PC-9 (cell line): ENCODE results near the gene IL22RA2. TPM values are rescaled to one million over a fixed set of nuclear protein-coding genes. Genes with fewer than 3 reads are reported as not detected.

ENCODE experiments used
- BruUV-seq: library from RNA; stranded (reverse); fragments of 400-500 nt; replicated peaks from 2 replicates; lab custom pipeline; 2021; lab: Mats Ljungman, UMichigan
- CTCF ChIA-PET: fragments of 300-600 bp; sonication (Branson Sonifier 250); formaldehyde crosslinking; loops from one replicate; lab custom pipeline; 2022; ENCODE audit warnings: antibody characterized with exemption; lab: Charles Lee
- POLR2A ChIA-PET: fragments of 300-600 bp; sonication (Branson Sonifier 250); formaldehyde crosslinking; loops from one replicate; lab custom pipeline; 2022; ENCODE audit warnings: antibody characterized with exemption; ENCODE audit not compliant: unreplicated experiment; lab: Charles Lee
- DNase-seq, 2 experiments: peaks; one replicate each; pipeline versions ENCODE4 v3.0.0 to v3.0.0-alpha.2; 2015 to 2022; ENCODE audit warnings: mixed read lengths in 1 of 2
- H2AFZ ChIP-seq: fragments of 200-600 bp; sonication (generic); 2 replicates; pipeline ENCODE4 v1.8.1; 2017; ENCODE audit warnings: antibody characterized with exemption
- H3F3A ChIP-seq: fragments of 200-600 bp; sonication (generic); 2 replicates; pipeline ENCODE4 v1.8.1; 2017; ENCODE audit warnings: antibody characterized with exemption, mild to moderate bottlenecking, low read depth; ENCODE audit not compliant: insufficient read depth
- H3K27ac ChIP-seq: fragments of 200-600 bp; sonication (generic); 2 replicates; pipeline ENCODE4 v1.6.1; 2016; ENCODE audit warnings: mixed run types
- H3K27me3 ChIP-seq: fragments of 200-600 bp; sonication (generic); 2 replicates; pipeline ENCODE4 v1.6.1; 2016; ENCODE audit warnings: low read depth, mixed run types; ENCODE audit not compliant: insufficient read depth
- H3K36me3 ChIP-seq: fragments of 200-600 bp; sonication (generic); 2 replicates; pipeline ENCODE4 v1.6.1; 2016; ENCODE audit warnings: low read depth, mixed run types
- H3K4me1 ChIP-seq: fragments of 200-600 bp; sonication (generic); replicated peaks from 2 replicates; pipeline ENCODE4 v1.6.1; 2016; ENCODE audit warnings: mixed run types; ENCODE audit not compliant: insufficient read depth
- H3K4me2 ChIP-seq: fragments of 200-600 bp; sonication (generic); 2 replicates; pipeline ENCODE4 v1.6.1; 2017; ENCODE audit warnings: mixed run types
- H3K4me3 ChIP-seq: fragments of 200-600 bp; sonication (generic); 2 replicates; pipeline ENCODE4 v1.6.1; 2016; ENCODE audit warnings: mixed run types
- H3K79me2 ChIP-seq: fragments of 200-600 bp; sonication (generic); 2 replicates; pipeline ENCODE4 v1.6.1; 2017; ENCODE audit warnings: low read depth, mixed run types
- H3K9me2 ChIP-seq: fragments of 200-600 bp; sonication (generic); 2 replicates; pipeline ENCODE4 v1.8.1; 2017; ENCODE audit warnings: mild to moderate bottlenecking; ENCODE audit not compliant: insufficient read depth
- H3K9me3 ChIP-seq: fragments of 200-600 bp; sonication (generic); 2 replicates; pipeline ENCODE4 v1.8.1; 2016; ENCODE audit warnings: low read depth; ENCODE audit not compliant: insufficient read depth
- H4K20me1 ChIP-seq: fragments of 200-600 bp; sonication (generic); 2 replicates; pipeline ENCODE4 v1.8.1; 2017; ENCODE audit not compliant: insufficient read depth
- CTCF ChIP-seq: fragments of 200-600 bp; sonication (generic); conservative IDR thresholded peaks from 2 replicates; pipeline ENCODE4 v1.6.1; 2017; ENCODE audit warnings: mixed run types, antibody characterized with exemption, mild to moderate bottlenecking, moderate library complexity
- EZH2 ChIP-seq: fragments of 200-600 bp; sonication (generic); IDR thresholded peaks from 2 replicates; pipeline ENCODE4 v1.8.0; 2017; ENCODE audit warnings: antibody characterized with exemption, low read depth
- intact Hi-C: fragments of 100-400 bp; cut with micrococcal nuclease; formaldehyde crosslinking; loops from one replicate; pipeline ENCODE4 v1.10.0; 2022; ENCODE audit not compliant: unreplicated experiment
- total RNA-seq: library from RNA; stranded (reverse); gene quantifications from 2 replicates; pipeline ENCODE4 v1.2.3, GENCODE V29; 2021

Gene IL22RA2
- total RNA-seq, 1 experiment from 2014 or later = not detected

- ChIA-PET POLR2A (no interaction called here), CTCF (no interaction called here)
- no peak for TF ChIP-seq EZH2
- no peak for TF ChIP-seq CTCF
- Histone ChIP-seq H3K9me3 (no peaks in the 10 kb centered on the region), H3K4me1 (peaks cover 55% of the 10 kb centered on the region), H3K27me3 (no peaks in the 10 kb centered on the region), H3K79me2 (peaks cover 49% of the 10 kb centered on the region), H3K4me3 (peak within 1 kb of the TSS; percentile 88), H2AFZ (peak within 1 kb of the TSS; percentile 82), H3K4me2 (peak within 1 kb of the TSS; percentile 91), H3K27ac (peak within 1 kb of the TSS; percentile 90), H3F3A (peaks cover 36% of the 10 kb centered on the region; the same call in 1 of the 2 replicates), H3K36me3 (peaks cover 18% of the 10 kb centered on the region; the same call in 1 of the 2 replicates), H4K20me1 (peaks cover 23% of the 10 kb centered on the region; the same call in 1 of the 2 replicates), H3K9me2 (no peaks in the 10 kb centered on the region)
- no TSS peak for BruUV-seq
- peak; percentile 95 to 96 for DNase-seq
- intact Hi-C loops = loop anchor here (1.0 to 2.0 kb wide), 2 partner anchors 18 to 42 kb away; no protein-coding TSS in a partner anchor
These were observed 45.6 kb upstream of the IL22RA2 start, which contains the start of gene IFNGR1 for GRCh38 chr6:137218917-137219663. IFNGR1 (minus strand) TSS chr6:137219385; CDS start chr6:137219327, 58 bp downstream.

GRCh38 chr6:137218473-137218916, 45.1 kb upstream of the IL22RA2 start:
- no TSS peak for BruUV-seq

More at GRCh38 chr6:137218473-137218916, 45.1 kb upstream of the IL22RA2 start:
- H2AFZ ChIP-seq = peak overlapping the region; percentile 82
- ChIA-PET POLR2A (no interaction called here), CTCF (no interaction called here)
- peak overlapping the region; percentile 88 for H3K4me3 ChIP-seq
- H3K27ac ChIP-seq = peak overlapping the region; percentile 90
- no peaks in the 10 kb centered on the region for H3K9me2 ChIP-seq
- peaks cover 55% of the 10 kb centered on the region for H3K79me2 ChIP-seq
- no peak for TF ChIP-seq CTCF
- no peak for TF ChIP-seq EZH2
- peaks cover 24% of the 10 kb centered on the region; the same call in 1 of the 2 replicates for H3K36me3 ChIP-seq
- intact Hi-C loops = loop anchor here (2.0 kb wide), 1 partner anchor 18 kb away; no protein-coding TSS in a partner anchor
- DNase-seq = peak; percentile 31 to 96
- H3K4me2 ChIP-seq = peak overlapping the region; percentile 91
- H3K4me1 ChIP-seq = peaks cover 49% of the 10 kb centered on the region
- no peaks in the 10 kb centered on the region for H3K9me3 ChIP-seq
- H4K20me1 ChIP-seq = peaks cover 23% of the 10 kb centered on the region; the same call in 1 of the 2 replicates
- peaks cover 30% of the 10 kb centered on the region; the same call in 1 of the 2 replicates for H3F3A ChIP-seq
- H3K27me3 ChIP-seq = no peaks in the 10 kb centered on the region
